Hematopoietic multipotent progenitor cell treated with erythropoietin and hydrocortisone succinate and interleukin-3 and kit ligand, for 6 days (in vitro differentiated cells): ENCODE measurements around the gene ANO5.

Experiments
- DNase-seq: peaks from one replicate; pipeline ENCODE4 v3.0.0-alpha.2; 2015

The ANO5 gene, protein sequence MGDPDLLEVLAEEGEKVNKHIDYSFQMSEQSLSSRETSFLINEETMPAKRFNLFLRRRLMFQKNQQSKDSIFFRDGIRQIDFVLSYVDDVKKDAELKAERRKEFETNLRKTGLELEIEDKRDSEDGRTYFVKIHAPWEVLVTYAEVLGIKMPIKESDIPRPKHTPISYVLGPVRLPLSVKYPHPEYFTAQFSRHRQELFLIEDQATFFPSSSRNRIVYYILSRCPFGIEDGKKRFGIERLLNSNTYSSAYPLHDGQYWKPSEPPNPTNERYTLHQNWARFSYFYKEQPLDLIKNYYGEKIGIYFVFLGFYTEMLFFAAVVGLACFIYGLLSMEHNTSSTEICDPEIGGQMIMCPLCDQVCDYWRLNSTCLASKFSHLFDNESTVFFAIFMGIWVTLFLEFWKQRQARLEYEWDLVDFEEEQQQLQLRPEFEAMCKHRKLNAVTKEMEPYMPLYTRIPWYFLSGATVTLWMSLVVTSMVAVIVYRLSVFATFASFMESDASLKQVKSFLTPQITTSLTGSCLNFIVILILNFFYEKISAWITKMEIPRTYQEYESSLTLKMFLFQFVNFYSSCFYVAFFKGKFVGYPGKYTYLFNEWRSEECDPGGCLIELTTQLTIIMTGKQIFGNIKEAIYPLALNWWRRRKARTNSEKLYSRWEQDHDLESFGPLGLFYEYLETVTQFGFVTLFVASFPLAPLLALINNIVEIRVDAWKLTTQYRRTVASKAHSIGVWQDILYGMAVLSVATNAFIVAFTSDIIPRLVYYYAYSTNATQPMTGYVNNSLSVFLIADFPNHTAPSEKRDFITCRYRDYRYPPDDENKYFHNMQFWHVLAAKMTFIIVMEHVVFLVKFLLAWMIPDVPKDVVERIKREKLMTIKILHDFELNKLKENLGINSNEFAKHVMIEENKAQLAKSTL

DNA sequence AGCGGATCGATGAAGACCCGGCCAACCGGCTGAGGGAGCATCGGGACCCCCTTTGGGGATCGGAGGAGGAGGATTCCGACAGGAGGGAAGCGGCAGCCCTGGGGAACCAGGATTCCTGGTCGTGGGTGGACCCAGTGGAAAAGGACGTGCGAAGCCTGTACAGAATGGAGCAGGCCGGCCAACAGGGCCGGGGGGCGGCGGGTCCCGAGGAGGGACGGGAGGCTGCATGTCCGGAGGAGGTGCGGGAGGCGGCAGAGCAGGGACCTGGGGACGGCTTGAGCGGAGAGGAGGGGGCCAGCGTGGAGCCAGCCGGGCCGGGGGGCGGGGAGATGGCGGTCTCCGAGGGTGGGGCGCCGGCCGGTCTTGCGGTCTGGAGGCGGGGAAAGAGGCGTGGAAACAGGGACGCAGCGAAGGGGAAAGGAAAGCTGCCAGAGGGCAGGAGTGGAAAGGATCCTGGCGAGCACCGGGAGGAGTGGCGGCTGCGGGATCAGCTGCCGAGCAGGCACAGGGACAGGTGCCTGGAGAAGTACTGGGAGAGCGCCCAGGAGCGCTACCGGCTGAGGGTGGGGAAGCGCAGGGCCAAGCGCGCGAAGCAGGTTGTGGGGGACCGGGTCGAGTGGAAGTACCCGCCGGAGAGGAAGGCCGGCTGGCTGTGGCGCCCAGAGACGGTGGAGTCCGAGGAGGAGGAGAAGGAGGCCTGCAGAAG is at the start of gene ANO5:
Gene ANO5, plus strand, starts transcription at position 444 of the 706 bp plus-strand sequence. CDS start 408 bp downstream, outside the sequence.
- peak; percentile 65 for DNase-seq

DNA sequence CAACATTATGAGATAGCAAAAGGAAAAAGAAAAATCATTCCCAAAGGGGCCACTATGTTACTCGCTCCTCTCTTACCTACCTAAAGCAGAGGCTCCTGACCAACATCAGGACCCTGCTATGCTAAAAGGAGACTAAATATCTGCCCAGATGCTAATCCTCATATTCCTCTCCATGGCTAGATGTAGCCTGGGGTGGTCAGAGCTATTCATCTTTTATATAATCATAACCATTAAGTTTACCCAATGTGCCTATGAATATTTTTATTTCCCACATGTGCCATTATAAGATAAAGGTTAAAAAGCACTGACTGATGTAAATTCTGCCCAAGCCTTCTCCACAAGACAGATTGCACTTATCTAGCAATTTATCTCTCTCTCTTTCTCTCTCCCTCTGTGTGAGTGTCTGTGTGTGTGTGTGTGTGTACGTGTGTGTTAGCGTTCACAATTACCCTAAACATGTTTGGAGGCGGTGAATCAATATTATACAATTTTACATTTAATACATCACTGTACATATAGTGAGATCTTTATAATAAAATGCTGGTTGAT is 41.2 kb upstream of the ANO5 start:
- DNase-seq = peak; percentile 15

DNA sequence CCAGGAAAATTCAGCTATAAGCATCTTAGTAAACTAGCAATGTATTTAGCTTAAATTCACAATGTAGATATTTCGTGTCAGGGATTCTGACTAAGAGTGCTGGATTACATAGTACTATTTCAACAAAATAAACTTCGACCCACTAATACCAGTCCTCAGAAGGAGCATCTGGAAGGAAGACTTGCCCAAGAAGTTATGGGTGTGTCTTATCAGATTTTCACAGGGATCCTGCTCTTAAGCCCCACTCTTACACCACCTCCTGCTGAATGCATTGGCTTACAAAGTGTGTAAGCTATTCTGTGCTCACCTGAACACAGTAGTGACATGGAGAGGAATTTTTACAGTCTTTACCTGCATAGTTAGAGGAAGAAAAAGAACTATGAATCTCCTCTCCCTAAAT is 35.4 kb upstream of the ANO5 start:
- peak; percentile 62 for DNase-seq

DNA sequence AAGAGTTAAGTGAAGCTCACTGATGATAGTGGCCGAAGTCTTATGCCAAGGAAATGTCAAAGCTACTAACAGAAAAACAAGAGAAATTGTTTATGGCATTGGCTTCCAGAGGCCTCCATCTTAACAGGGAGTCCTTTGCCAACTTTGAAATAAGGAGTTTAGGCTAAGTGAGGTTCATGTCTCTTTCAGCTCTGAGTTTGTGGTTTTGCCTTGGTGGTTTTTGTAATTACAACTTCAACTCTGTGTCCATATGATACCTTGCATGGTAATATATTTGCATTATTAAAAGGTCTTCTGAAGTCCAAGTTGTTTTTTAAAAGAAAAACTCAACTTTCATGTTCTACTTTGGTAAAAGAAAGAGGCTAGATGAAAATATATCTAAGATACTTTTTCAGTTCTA is 31.4 kb upstream of the ANO5 start:
- DNase-seq = peak; percentile 20

DNA sequence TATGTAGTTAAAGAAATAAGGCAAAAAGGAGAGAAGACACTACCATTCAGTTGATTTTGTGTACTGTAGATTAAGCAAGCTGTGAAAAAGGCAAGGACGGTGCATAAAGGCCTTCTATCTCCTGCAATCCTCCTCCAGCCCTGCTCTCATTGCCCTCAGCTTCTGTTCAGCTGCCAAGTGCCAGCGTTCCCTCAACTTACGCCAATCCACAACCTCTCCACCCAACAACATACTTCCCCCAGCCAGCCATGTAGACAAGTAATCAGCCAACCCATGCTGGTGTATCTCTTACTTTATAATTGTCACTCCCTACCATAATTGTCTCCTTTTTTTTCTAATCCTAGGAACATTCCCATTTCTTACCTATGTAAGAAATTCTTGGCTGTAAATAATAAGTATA is 30.1 kb upstream of the ANO5 start:
- DNase-seq = peak; percentile 46

DNA sequence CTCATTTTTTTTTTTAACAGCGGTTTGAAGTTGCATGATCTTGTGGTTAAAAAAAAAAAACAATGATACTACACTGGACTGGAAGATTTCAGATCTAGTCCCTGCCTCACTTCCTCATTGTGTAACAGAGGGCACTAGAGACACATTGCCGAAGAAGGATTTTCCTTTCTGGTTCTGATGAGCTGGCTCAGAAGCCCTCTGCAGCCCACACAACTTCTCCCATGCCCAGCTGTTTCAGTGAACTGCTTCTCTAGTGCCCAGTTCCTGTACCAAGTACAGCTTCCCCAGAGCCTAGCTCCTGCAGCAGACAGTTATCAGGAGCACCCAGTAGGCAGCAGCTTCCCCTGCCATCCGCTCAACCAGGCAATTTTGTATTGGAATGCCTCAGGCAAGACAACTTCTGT is 29.5 kb upstream of the ANO5 start:
- DNase-seq = peak; percentile 92

DNA sequence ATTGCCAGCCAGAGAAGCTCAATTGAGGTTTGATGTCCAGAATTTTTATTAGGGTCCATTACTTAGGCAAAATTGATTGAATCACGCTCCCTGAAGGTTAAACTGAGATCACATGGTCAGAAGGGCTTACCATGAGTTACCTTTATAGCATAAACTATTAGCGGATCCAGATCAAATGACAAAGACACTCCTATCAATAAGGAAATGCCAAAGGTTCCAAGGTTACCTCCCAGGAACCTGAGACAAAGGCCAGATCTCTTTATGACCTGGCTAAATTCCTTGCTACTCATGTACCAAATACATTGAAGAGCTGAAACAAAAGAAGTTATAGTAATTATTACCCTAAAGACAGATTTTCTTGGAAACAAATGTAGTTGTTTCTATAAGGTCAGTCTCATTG is 27.8 kb upstream of the ANO5 start:
- no peak for DNase-seq

DNA sequence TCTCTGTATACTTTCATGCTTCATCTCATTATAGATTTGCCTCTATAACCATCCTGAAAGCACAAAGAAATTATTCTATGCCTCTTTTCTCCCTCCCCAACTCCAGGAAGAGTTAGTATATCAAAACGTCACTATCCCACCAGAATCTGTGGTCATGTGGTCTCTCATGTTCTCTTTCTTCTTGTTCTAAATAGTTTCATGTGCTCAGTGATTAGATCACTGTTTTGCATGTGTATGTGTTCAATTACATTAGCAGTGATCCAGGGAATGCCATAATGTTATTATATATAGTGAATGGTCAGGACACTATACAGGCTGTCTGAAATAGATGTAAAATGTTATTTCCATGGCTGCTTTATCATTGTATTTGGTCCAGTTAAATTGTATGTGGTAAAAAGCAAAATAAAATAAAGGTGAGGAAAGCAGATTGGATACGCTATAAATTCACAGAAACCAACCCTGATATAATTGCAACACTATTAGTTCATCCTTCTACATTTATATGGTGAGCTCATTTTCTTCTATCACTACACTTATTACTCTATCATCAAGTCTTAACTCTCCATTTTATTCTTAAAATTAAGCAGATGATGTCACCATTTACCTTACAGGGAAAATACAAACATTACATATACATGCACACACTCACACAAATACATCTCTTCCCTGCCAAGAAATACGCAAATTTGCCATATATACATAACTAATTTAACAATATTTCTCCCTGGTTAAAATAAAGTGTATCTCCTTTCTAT is 26.9 kb upstream of the ANO5 start:
- DNase-seq = no peak

DNA sequence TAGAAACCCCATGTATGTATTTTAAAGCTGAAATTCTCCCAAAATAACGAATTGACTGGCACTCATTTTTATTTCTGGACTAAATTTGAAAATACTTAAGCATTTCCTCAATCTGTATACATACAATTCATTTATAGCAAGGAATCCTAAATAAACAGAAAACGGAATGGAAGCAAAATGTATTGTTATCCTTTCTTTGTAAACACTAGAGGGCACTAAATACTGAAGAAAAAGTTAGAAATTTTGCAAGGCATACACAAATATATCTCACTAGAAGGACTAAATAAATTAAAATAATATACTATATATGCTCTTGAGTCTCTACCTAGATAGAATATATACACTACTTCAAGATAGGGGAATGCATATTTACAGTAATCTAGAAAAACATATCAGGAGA is 23.1 kb upstream of the ANO5 start:
- peak; percentile 59 for DNase-seq

DNA sequence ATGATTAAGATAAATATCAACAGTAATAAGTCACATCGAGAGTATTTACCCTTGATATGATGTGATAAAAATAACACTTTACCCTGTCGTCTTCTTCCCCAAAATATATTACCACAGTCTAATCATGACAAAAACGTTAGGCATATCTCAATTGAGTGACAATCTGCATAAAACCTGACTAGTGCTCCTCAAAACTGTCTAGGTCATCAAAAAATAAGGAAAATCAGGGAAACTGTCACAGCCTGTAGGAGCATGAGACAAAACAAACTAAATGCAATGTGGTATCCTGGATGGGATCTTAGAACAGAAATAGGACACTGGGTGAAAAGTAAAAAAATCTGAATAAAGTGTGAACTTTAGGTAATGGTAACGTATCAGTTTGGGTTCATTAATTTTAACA is 19.4 kb upstream of the ANO5 start:
- no peak for DNase-seq

DNA sequence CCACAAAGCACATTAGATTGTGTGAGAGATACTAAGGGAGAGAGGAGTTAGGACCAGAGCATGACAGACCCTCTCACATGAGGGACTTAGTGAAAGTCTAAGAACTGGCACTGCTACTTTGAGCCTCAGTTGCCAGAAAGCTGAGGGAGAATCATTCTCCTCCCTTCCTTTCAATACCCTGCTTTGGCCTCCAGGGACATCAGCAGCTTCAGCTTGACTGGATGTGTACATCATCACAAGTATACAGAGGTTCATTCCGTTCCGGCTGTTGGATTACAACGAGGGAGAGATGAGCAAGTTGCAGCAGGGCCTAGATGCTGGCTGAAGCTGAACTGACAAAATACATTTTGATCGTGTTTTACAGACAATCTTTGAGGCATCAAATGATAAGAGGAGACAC is 15.7 kb upstream of the ANO5 start:
- no peak for DNase-seq

DNA sequence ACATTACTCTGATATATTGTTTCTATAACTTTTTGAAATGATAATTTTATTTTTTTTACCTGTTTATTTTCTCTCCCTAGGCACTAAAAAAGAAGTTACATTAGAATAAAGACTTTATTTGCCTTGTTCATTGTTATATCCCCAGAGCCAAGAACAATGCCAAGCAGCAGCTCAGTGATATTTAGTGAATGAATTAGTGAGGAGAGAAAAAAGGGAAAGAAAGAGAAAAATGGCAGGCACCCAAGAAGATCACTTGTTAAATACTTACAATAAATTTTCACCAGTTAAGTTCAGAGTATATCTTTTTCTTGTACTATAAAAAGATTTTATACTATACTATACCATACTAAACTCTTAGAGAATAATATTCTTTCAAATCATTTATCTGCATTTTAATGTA is 13.3 kb upstream of the ANO5 start:
- DNase-seq = no peak

DNA sequence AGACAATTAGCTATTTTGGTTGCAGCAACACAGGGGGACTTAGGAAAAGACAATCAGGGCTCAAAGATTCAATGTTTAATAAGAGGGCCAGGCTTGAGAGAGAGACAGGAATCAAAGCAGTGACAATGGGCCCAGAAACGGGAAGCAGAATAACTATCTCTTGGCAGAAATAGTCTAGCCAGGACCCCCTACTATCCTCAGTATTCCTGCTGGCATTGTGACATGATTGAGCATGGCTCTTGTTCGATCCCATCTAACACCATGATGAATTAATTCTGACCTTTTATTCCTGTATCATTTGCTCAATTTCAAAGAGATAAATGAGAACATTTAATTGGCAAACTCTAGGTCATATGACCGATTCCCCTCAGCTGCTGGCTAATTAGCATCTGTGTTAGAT is 12.8 kb upstream of the ANO5 start:
- no peak for DNase-seq

DNA sequence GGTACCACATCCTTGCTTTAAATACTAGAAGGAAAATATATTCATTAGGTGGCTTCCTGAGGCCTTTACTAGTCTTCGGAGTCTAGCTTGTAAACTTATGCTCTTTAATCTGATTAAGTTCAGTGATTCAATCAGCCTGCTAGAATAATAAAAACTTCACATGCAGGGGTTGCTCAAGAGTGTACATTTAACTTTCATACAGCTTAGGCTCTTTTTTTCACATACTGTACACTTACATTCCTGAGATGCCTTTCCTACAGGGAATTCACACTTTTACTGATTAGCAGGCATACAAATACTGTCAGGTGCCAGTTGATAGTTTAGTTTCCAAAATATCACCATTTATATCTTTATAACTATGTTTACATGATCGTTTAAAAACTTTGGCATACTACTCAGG is 3.2 kb upstream of the ANO5 start:
- DNase-seq = no peak

DNA sequence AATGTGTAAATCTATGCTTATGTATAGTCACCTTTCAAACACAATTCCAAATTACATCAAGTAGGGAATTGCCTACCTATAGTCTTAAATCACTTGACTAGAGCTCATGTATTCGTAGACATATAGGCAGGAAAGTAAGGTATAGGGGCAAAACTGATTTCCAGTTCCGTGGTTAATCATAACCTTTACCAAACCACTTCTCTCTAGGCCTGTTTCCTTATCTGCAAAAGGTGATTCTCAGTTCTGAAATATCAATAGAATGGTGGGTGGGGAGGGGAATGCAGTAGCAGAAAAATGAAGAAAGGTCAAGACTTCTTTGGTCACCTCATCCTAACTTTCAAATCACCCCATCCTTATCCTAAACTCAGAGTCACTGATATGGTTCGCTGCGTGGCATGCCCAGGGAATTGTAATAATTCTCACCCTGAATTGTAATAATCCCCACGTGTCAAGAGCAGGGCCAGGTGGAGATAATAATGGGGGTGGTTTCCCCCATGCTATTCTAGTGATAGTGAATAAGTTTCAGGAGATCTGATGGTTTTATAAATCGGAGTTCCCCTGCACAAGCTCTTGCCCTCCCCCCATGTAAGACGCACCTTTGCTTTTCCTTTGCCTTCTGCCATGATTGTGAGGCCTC is 1.9 kb upstream of the ANO5 start:
- DNase-seq = no peak

DNA sequence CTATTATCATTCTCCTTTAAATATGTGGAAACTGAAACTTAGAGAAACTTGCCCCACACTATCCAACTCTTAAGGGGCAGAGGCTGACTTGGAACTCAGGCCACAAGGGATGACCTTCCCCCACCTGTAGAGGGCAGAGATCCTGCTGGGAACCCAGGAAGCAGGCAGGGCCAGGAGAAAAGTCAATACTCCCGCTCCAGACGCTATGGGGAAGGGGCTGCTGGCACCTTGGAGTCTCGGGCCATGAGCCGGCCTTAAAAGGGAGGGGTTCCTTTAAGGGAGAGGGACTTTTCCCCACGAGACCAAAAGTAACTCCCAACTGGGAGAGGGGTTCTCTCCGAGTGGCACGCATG is 620 bp upstream of the ANO5 start:
- peak; percentile 33 for DNase-seq

DNA sequence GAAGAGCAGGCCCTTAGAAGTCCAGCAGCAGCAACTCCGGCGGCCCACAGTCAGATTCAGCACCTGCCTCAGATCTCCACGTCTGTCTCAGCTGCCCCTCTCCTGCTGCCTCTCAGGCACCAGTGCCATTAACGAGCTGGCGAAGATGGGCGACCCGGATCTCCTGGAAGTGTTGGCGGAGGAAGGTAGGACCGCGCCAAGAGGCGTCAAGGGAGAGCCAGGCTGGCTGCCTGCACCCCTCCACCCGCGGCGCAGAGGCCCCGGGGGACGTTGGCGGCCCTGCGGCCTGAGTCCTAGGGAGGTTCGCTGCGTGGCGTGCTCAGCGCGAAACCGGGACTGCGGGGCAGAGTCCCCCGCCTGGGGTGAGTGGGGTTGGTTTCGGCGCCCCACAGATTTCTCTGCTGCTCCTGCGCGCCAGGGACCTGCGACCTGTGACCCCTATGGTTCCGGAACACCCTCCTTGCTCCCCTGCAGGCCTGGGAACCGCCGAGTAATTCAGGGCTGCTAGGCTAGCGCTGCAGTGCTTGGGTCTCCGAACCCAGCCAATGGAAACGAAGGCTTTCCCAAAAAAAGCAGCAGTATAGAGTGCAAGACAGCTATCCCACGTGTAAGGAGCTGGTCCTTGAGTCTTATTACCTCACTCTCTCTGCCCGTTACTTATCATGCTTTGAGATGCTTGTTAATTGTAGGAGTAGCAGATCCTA is 615 bp downstream of the ANO5 start:
- DNase-seq = peak; percentile 26

DNA sequence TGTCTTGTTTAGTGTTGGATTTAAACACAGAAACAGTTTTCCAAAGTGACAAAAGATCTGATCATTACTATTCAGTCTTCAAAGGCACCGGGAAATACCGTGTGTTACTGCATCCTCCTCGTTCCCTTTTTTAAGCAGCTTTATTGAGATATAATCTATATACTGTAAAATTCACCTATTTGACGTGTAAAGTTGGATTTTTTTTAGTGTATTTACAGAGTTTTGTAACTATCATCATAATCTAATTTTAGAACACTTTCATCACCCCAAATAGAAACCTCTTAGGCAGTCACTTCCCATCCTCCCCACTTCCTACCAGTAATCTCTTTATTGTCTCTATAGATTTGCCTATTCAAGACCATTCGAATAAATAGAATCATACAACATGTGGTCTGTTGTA is 1.4 kb downstream of the ANO5 start:
- DNase-seq = no peak

DNA sequence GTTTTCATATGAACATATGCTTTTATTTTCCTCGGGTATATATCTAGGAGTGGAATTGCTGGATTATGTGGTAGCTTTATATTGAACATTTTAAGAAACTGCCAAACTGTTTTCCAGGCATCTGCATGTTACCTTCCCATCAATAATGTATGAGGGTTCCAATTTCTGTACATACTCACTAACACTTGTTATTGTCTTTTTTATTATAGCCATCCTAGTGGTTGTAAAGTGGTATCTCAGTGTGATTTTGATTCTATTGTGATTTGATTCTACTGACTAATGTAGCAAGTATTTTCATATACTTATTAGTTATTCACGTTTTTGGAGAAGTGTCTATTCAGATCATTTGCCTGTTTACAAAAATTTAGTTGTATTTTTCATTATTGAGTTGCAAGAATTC is 2.0 kb downstream of the ANO5 start:
- no peak for DNase-seq

DNA sequence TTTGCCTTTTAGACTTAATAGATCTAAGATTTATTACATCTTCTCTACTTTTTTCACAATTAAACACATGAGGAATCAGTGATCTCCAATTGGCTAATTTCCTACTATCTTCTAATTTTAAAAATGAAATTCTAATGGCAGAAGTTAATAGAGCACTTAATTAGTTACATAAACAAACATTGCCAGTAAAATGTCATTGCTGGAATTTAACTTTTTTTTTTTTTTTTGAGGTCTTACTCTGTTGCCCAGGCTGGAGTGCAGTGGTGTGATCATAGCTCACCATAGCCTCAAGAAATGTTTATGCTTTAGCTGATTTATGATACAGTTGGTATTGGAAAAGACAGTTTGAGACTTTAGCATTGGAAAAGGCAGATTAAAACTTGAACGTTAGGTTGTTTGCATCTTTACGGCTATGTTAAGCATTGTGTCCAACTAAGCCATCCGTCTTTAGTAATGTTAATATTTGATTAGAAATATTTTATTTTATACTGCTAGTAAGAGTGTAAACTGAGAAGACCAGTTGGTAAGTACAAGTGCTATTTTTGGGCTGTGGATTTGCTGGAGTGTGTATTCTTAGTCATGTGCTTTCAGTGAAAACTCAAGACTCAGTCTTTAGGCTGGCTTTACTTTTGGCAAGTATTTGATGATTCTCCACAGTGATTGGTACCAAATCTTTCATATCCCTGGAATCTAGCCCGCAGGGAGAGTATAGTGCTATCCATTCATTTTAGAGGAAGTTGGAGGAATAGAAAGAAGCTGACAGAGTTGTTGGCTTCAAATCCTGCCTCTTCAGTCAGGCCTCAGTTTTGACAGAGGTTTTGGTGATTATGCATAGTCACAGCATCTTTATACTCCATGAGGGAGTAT is 4.5 kb downstream of the ANO5 start:
- DNase-seq = no peak
